HTR-8/SVneo (cell line): ENCODE measurements around the gene DBF4.
"Not testable (repeated sequence)": the region's sequence is repeated elsewhere in the genome, so short reads cannot be mapped to it uniquely, and the experiment has no call there.

Source experiments
- DNase-seq: peaks from one replicate; pipeline ENCODE4 v3.0.0; 2011; ENCODE audit warnings: low spot score, mixed read lengths; ENCODE audit not compliant: insufficient read length
- FAIRE-seq: peaks from 2 replicates; lab custom pipeline; 2011; peaks lifted over from hg19 to GRCh38; lab: Jason Lieb, UNC

Gene DBF4

GRCh38 chr7:87944547-87944946 is 68.3 kb downstream of the DBF4 start:
- DNase-seq (no peak), FAIRE-seq (no peak)

- not testable (repeated sequence) for DNase-seq, FAIRE-seq
Measured at GRCh38 chr7:87945926-87946325, 69.6 kb downstream of the DBF4 start.

- DNase-seq (no peak), FAIRE-seq (no peak)
Measured at GRCh38 chr7:87948371-87948770, 72.1 kb downstream of the DBF4 start.
